ENCODE results near the gene FRMD7.

Gene FRMD7

DNA sequence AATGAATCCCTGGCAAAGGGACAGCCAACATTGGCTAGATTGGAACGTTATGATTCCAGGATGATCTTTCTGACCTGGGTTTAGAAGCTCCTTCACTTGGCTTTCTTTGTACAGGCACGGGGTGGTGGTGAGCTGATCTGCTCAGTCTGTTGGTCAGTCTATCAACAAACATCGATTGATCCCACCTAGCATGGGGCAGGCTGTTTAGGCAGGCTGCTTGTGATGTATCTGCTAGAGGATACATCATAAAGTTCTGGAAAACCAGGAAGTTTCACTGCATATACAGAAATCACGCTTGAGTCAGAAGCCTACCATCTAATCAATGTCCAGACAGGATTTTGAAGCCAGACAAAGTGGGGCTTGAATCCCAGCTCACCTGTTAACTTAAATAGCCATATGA is 6.9 kb downstream of the FRMD7 start (continued):
- TF ChIP-seq BACH2 (CRISPR knock-in tag; IDR thresholded peaks at IDR 0.05; ENCODE audit: borderline replicate concordance) (no peak), ZFP3 (CRISPR knock-in tag; IDR thresholded peaks at IDR 0.05) (no peak)

DNA sequence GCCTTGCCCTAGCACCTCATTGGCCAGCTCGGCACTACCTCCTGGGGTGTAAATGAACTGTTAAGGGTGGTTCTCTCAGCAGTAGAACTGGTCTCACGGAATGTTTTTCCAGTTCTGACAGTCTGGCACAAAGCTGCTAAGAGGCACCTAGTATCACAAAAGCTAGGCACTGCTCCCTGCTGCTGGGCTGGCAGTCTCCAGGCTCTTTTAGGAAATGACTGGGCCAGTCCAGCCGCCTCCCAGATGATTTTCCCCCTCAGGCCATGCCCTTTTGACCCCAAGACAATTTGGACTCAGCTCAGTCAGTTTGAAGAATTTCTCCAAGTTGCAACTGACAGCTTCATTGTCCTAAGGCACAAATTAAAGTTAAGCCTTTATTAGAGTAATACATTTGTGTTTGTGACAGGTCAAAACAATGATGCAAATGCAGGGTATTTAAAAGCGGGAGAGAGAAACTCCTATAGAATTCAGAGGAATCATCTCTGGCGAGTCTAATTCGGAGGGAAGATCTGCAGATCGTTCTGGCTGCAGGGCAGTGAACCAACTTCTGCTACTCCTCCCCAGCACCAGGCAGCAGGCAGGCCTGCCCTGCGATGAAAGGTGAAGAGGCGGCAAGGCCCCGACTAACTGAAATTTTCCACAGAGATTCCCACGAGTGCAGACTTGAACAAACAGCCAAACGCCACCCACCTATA is 7.9 kb downstream of the FRMD7 start:
- no peak for ATAC-seq
- TF ChIP-seq, protein P1, sequence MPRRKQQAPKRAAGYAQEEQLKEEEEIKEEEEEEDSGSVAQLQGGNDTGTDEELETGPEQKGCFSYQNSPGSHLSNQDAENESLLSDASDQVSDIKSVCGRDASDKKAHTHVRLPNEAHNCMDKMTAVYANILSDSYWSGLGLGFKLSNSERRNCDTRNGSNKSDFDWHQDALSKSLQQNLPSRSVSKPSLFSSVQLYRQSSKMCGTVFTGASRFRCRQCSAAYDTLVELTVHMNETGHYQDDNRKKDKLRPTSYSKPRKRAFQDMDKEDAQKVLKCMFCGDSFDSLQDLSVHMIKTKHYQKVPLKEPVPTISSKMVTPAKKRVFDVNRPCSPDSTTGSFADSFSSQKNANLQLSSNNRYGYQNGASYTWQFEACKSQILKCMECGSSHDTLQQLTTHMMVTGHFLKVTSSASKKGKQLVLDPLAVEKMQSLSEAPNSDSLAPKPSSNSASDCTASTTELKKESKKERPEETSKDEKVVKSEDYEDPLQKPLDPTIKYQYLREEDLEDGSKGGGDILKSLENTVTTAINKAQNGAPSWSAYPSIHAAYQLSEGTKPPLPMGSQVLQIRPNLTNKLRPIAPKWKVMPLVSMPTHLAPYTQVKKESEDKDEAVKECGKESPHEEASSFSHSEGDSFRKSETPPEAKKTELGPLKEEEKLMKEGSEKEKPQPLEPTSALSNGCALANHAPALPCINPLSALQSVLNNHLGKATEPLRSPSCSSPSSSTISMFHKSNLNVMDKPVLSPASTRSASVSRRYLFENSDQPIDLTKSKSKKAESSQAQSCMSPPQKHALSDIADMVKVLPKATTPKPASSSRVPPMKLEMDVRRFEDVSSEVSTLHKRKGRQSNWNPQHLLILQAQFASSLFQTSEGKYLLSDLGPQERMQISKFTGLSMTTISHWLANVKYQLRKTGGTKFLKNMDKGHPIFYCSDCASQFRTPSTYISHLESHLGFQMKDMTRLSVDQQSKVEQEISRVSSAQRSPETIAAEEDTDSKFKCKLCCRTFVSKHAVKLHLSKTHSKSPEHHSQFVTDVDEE (CRISPR knock-in tag; IDR thresholded peaks at IDR 0.05), result no peak
- no peak for TF ChIP-seq ZFP3 (CRISPR knock-in tag; IDR thresholded peaks at IDR 0.05)
- no peak for TF ChIP-seq GLIS3 (CRISPR knock-in tag; IDR thresholded peaks at IDR 0.05)
- TF ChIP-seq TOX (CRISPR knock-in tag; IDR thresholded peaks at IDR 0.05; ENCODE audit: borderline replicate concordance), result no peak
- no peak for TF ChIP-seq POU6F1 (CRISPR knock-in tag; IDR thresholded peaks at IDR 0.05; ENCODE audit: borderline replicate concordance, low read depth)
- TF ChIP-seq ARNTL (CRISPR knock-in tag; IDR thresholded peaks at IDR 0.05; ENCODE audit: borderline replicate concordance, low read depth), result no peak
- no peak for TF ChIP-seq TCF4 (CRISPR knock-in tag; IDR thresholded peaks at IDR 0.05; ENCODE audit: borderline replicate concordance)
- no peak for TF ChIP-seq OSR1 (CRISPR knock-in tag; IDR thresholded peaks at IDR 0.05)
- no peak for TF ChIP-seq ISL1 (CRISPR knock-in tag; IDR thresholded peaks at IDR 0.05)
- TF ChIP-seq, protein P2, sequence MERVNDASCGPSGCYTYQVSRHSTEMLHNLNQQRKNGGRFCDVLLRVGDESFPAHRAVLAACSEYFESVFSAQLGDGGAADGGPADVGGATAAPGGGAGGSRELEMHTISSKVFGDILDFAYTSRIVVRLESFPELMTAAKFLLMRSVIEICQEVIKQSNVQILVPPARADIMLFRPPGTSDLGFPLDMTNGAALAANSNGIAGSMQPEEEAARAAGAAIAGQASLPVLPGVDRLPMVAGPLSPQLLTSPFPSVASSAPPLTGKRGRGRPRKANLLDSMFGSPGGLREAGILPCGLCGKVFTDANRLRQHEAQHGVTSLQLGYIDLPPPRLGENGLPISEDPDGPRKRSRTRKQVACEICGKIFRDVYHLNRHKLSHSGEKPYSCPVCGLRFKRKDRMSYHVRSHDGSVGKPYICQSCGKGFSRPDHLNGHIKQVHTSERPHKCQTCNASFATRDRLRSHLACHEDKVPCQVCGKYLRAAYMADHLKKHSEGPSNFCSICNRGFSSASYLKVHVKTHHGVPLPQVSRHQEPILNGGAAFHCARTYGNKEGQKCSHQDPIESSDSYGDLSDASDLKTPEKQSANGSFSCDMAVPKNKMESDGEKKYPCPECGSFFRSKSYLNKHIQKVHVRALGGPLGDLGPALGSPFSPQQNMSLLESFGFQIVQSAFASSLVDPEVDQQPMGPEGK (CRISPR knock-in tag; IDR thresholded peaks at IDR 0.05; ENCODE audit: borderline replicate concordance), result no peak
- TF ChIP-seq ZNF565 (CRISPR knock-in tag; conservative IDR thresholded peaks at IDR 0.05; ENCODE audit: low read depth), result no peak
- TF ChIP-seq ESRRG (CRISPR knock-in tag; IDR thresholded peaks at IDR 0.05), result no peak
- TF ChIP-seq PPARA (CRISPR knock-in tag; IDR thresholded peaks at IDR 0.05; ENCODE audit: borderline replicate concordance), result no peak
- no peak for TF ChIP-seq CSDC2 (CRISPR knock-in tag; IDR thresholded peaks at IDR 0.05)
- no peak for TF ChIP-seq RARB (CRISPR knock-in tag; IDR thresholded peaks at IDR 0.05)
- no peak for TF ChIP-seq ZFP30 (CRISPR knock-in tag; IDR thresholded peaks at IDR 0.05)
- TF ChIP-seq ZNF70 (CRISPR knock-in tag; IDR thresholded peaks at IDR 0.05), result no peak
- TF ChIP-seq ZC3H10 (CRISPR knock-in tag; IDR thresholded peaks at IDR 0.05), result no peak

- no peak for ATAC-seq
- TF ChIP-seq ZNF565 (CRISPR knock-in tag; conservative IDR thresholded peaks at IDR 0.05; ENCODE audit: low read depth), result no peak
Measured at GRCh38 chrX:132119283-132119682, 8.5 kb downstream of the FRMD7 start.

- TF ChIP-seq RARB (CRISPR knock-in tag; IDR thresholded peaks at IDR 0.05), result no peak
- no peak for TF ChIP-seq SNAI2 (CRISPR knock-in tag; IDR thresholded peaks at IDR 0.05)
- TF ChIP-seq, protein P3, sequence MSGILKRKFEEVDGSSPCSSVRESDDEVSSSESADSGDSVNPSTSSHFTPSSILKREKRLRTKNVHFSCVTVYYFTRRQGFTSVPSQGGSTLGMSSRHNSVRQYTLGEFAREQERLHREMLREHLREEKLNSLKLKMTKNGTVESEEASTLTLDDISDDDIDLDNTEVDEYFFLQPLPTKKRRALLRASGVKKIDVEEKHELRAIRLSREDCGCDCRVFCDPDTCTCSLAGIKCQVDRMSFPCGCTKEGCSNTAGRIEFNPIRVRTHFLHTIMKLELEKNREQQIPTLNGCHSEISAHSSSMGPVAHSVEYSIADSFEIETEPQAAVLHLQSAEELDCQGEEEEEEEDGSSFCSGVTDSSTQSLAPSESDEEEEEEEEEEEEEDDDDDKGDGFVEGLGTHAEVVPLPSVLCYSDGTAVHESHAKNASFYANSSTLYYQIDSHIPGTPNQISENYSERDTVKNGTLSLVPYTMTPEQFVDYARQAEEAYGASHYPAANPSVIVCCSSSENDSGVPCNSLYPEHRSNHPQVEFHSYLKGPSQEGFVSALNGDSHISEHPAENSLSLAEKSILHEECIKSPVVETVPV (CRISPR knock-in tag; IDR thresholded peaks at IDR 0.05), result no peak
- no peak for TF ChIP-seq OSR1 (CRISPR knock-in tag; IDR thresholded peaks at IDR 0.05)
- no peak for TF ChIP-seq ZNF8 (CRISPR knock-in tag; IDR thresholded peaks at IDR 0.05)
- TF ChIP-seq ISL1 (CRISPR knock-in tag; IDR thresholded peaks at IDR 0.05), result no peak
- peak; percentile 44; the same call in 1 of the 3 replicates for ATAC-seq
Measured at GRCh38 chrX:132118358-132118757, 9.5 kb downstream of the FRMD7 start.
